HepG2 (cell line): ENCODE measurements around the gene C1R. TPM values are rescaled to one million over a fixed set of nuclear protein-coding genes. Genes with fewer than 3 reads are reported as not detected.

Experiments used
- ATF1 ChIP-seq: IDR thresholded peaks from 2 replicates; pipeline ENCODE4 v1.6.1; 2016; ENCODE audit warnings: mild to moderate bottlenecking, control low read depth
- MED1 ChIP-seq: sonication (generic); formaldehyde crosslinking; IDR thresholded peaks from 2 replicates; pipeline ENCODE4 v1.4.0; 2020; ENCODE audit warnings: missing genetic modification reagents
- NFIB ChIP-seq: sonication (generic); formaldehyde crosslinking; IDR thresholded peaks from 2 replicates; pipeline ENCODE4 v1.9.0; 2021; ENCODE audit warnings: missing genetic modification reagents, mild to moderate bottlenecking, borderline replicate concordance
- RBM39 ChIP-seq: fragments of 200-400 bp; formaldehyde crosslinking; IDR thresholded peaks from one replicate; pipeline ENCODE4 v1.6.1; 2018; ENCODE audit warnings: antibody characterized with exemption, mild to moderate bottlenecking, low read depth, low read length; ENCODE audit not compliant: poor library complexity, severe bottlenecking
- SKI ChIP-seq: fragments of 450-650 bp; IDR thresholded peaks from one replicate; pipeline ENCODE4 v1.6.1; 2018; ENCODE audit warnings: mild to moderate bottlenecking; ENCODE audit not compliant: partially characterized antibody
- TRIM24 ChIP-seq: sonication (generic); formaldehyde crosslinking; IDR thresholded peaks from 2 replicates; pipeline ENCODE4 v1.8.0; 2022; ENCODE audit warnings: mild to moderate bottlenecking, missing genetic modification reagents
- U2AF2 ChIP-seq: fragments of 200-400 bp; formaldehyde crosslinking; IDR thresholded peaks from 2 replicates; pipeline ENCODE4 v1.6.1; 2017; ENCODE audit warnings: low read depth, mild to moderate bottlenecking, low read length
- ZFP90 ChIP-seq: sonication (generic); formaldehyde crosslinking; IDR thresholded peaks from 2 replicates; pipeline ENCODE4 v1.8.0; 2022; ENCODE audit warnings: missing genetic modification reagents, mild to moderate bottlenecking, inconsistent platforms, borderline replicate concordance
- ZNF101 ChIP-seq: sonication (generic); formaldehyde crosslinking; IDR thresholded peaks from 2 replicates; pipeline ENCODE4 v1.4.0; 2020; ENCODE audit warnings: mild to moderate bottlenecking, low read depth, missing genetic modification reagents, borderline replicate concordance
- ZNF264 ChIP-seq: sonication (generic); formaldehyde crosslinking; IDR thresholded peaks from 2 replicates; pipeline ENCODE4 v1.4.0; 2020; ENCODE audit warnings: missing genetic modification reagents
- ZNF33A ChIP-seq: sonication (generic); formaldehyde crosslinking; IDR thresholded peaks from 2 replicates; pipeline ENCODE4 v1.5.1; 2020; ENCODE audit warnings: missing genetic modification reagents, mild to moderate bottlenecking, moderate library complexity, borderline replicate concordance
- ZNF503 ChIP-seq: sonication (generic); formaldehyde crosslinking; IDR thresholded peaks from 2 replicates; pipeline ENCODE4 v1.4.0; 2020; ENCODE audit warnings: missing genetic modification reagents
- ZNF75D ChIP-seq: sonication (generic); formaldehyde crosslinking; IDR thresholded peaks from 2 replicates; pipeline ENCODE4 v1.8.1; 2023; ENCODE audit warnings: missing genetic modification reagents, mild to moderate bottlenecking, borderline replicate concordance
- polyA plus RNA-seq, 8 experiments: library from polyadenylated mRNA; depleted of rRNA in 3 of 8; stranded (reverse) in 7 of 8; unstranded in 1 of 8; fragments of >200 nt; fragmentation: Illumina TruSeq in 4 of 8; extraction: Trizol in 4 of 8; gene quantifications; 2 replicates each; pipeline versions ENCODE4 v1.2.1 to v1.2.3, GENCODE V29; 2011 to 2016; ENCODE audit warnings: low read depth in 4 of 8, missing spikeins in 1 of 8, mixed read lengths in 1 of 8; ENCODE audit not compliant: insufficient read depth in 1 of 8
- total RNA-seq, 5 experiments: library from RNA; depleted of rRNA; stranded (reverse); fragments of >200 nt; fragmentation: Illumina TruSeq; extraction: Trizol; gene quantifications; 2 replicates each; pipeline ENCODE4 v1.2.3, GENCODE V29; 2016; ENCODE audit warnings: low read depth in 1 of 5
- TF ChIP-seq, protein P1 (sequence below): sonication (generic); formaldehyde crosslinking; IDR thresholded peaks from 2 replicates; pipeline ENCODE4 v1.4.0; 2020; ENCODE audit warnings: mild to moderate bottlenecking, missing genetic modification reagents

The C1R gene
- total and polyA plus RNA-seq, 2 of the 13 experiments (the other 11 are each of a cell fraction or from before 2014, with no cell fraction given) = 3.5 to 6.5 TPM

DNA sequence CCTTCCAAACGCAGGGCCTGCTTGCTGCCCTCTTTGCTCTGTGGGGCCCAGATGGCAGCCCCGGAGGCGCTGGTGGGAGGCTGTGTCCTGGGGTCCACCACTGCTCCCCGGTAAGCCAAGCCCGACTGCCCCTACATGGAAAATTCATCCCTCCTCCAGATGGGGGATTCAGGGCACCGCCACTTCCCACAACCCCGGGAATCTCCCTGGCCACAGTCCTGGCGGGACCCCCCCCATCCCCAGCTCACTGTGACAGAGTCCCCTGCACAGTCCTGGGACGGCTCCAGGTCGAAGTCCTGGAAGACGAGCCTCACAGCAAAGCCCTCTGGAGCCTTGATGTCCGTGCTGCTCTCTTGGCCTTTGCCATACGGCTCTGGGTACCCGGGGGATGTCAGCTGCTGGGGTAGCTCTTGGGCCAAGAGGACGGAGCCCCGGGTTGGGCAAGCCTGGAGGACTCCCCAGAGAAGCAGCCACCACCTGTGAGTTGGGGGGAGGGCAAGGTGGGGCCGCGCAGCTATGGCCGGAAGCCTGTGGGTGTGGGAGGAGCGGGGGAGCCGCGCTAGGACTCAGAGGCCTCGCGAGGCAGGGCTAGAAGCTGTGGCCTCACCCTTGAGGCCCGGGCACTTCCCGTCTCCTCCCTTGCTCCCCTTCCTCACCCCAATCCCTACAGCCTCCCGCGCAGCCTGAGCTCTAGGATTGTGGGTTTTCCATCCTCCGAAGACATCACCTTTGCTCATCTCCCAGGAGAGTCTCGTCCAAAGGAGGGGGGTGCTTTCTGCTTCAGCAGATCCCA, 16.0 kb upstream of the C1R start (continued):
- TF ChIP-seq U2AF2 (peak; percentile 66; the same call in 1 of the 2 replicates), MED1 (CRISPR knock-in tag) (0 out of 2 replicates have a peak, but pooled peaks have one; percentile 57), ZNF101 (CRISPR knock-in tag) (peak; percentile 77; the same call in 1 of the 2 replicates), ZNF33A (CRISPR knock-in tag) (no peak), NFIB (CRISPR knock-in tag) (no peak), RBM39 (no peak), TRIM24 (CRISPR knock-in tag) (no peak), SKI (peak; percentile 15), ZNF75D (CRISPR knock-in tag) (no peak), ZNF264 (CRISPR knock-in tag) (peak; percentile 50; the same call in 1 of the 2 replicates), ATF1 (no peak), ZFP90 (CRISPR knock-in tag) (peak; percentile 92), ZNF503 (no peak)
- TF ChIP-seq, protein P1, sequence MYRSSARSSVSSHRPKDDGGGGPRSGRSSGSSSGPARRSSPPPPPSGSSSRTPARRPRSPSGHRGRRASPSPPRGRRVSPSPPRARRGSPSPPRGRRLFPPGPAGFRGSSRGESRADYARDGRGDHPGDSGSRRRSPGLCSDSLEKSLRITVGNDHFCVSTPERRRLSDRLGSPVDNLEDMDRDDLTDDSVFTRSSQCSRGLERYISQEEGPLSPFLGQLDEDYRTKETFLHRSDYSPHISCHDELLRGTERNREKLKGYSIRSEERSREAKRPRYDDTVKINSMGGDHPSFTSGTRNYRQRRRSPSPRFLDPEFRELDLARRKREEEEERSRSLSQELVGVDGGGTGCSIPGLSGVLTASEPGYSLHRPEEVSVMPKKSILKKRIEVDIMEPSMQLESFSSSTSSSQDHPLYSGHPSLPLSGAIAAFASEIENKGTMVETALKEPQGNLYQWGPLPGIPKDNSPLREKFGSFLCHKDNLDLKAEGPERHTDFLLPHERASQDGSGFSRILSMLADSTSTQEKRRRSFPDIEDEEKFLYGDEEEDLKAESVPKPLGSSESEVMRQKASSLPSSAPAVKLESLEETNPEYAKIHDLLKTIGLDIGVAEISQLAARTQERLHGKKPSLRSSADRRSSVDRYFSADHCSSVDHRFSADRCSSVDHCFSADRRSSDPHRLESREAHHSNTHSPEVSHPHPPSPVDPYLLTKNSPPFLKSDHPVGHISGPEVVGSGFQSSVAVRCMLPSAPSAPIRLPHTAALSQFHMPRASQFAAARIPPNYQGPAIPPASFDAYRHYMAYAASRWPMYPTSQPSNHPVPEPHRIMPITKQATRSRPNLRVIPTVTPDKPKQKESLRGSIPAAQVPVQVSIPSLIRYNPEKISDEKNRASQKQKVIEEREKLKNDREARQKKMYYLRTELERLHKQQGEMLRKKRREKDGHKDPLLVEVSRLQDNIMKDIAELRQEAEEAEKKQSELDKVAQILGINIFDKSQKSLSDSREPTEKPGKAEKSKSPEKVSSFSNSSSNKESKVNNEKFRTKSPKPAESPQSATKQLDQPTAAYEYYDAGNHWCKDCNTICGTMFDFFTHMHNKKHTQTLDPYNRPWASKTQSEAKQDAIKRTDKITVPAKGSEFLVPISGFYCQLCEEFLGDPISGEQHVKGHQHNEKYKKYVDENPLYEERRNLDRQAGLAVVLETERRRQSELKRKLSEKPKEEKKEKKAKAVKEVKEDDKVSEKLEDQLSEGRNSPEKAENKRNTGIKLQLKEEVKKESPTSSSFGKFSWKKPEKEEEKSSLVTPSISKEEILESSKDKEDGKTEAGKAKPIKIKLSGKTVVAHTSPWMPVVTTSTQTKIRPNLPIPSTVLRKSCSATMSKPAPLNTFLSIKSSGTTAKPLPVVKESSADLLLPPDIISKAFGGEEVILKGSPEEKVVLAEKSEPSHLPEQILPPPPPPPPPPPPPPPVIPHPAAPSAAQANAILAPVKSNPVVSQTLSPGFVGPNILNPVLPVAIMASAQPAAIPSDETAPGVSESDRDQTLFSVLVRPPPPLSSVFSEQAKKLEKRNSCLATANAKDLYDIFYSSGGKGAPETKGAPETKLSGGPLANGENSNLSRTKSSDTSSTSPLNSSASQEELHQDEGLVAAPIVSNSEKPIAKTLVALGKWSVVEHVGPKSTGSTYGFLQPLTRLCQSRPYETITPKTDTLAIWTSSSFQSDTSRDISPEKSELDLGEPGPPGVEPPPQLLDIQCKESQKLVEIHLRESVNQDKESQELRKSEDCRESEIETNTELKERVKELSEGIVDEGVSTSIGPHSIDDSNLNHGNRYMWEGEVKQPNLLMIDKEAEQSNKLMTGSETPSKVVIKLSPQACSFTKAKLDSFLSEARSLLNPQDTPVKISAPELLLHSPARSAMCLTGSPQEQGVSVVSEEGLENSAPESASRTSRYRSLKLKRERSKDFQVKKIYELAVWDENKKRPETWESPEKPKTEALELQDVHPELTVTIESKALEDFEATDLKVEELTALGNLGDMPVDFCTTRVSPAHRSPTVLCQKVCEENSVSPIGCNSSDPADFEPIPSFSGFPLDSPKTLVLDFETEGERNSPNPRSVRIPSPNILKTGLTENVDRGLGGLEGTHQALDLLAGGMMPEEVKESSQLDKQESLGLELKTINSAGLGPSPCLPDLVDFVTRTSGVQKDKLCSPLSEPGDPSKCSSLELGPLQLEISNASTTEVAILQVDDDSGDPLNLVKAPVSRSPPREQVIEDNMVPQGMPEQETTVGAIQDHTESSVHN (CRISPR knock-in tag) = 0 out of 2 replicates have a peak, but pooled peaks have one; percentile 36
- TF ChIP-seq, all 625 proteins: peak for 249
